CD4-positive, alpha-beta T cell treated with Interleukin-4 for 4 hours (primary cell): ENCODE measurements around the gene SFI1.
"Not testable (repeated sequence)": the region's sequence is repeated elsewhere in the genome, so short reads cannot be mapped to it uniquely, and the experiment has no call there.

ENCODE experiments used
- DNase-seq: peaks from one replicate; pipeline ENCODE4 v3.0.0-alpha.2; 2020

Gene SFI1, protein sequence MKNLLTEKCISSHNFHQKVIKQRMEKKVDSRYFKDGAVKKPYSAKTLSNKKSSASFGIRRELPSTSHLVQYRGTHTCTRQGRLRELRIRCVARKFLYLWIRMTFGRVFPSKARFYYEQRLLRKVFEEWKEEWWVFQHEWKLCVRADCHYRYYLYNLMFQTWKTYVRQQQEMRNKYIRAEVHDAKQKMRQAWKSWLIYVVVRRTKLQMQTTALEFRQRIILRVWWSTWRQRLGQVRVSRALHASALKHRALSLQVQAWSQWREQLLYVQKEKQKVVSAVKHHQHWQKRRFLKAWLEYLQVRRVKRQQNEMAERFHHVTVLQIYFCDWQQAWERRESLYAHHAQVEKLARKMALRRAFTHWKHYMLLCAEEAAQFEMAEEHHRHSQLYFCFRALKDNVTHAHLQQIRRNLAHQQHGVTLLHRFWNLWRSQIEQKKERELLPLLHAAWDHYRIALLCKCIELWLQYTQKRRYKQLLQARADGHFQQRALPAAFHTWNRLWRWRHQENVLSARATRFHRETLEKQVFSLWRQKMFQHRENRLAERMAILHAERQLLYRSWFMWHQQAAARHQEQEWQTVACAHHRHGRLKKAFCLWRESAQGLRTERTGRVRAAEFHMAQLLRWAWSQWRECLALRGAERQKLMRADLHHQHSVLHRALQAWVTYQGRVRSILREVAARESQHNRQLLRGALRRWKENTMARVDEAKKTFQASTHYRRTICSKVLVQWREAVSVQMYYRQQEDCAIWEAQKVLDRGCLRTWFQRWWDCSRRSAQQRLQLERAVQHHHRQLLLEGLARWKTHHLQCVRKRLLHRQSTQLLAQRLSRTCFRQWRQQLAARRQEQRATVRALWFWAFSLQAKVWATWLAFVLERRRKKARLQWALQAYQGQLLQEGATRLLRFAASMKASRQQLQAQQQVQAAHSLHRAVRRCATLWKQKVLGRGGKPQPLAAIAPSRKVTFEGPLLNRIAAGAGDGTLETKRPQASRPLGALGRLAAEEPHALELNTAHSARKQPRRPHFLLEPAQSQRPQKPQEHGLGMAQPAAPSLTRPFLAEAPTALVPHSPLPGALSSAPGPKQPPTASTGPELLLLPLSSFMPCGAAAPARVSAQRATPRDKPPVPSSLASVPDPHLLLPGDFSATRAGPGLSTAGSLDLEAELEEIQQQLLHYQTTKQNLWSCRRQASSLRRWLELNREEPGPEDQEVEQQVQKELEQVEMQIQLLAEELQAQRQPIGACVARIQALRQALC

GRCh38 chr22:31496007-31496734 is at the start of gene SFI1:
Gene SFI1 (plus strand): TSS chr22:31496536. CDS start chr22:31508285, 11,749 bp downstream.
- peak; percentile 95 for DNase-seq

GRCh38 chr22:31446767-31447166 is 49.6 kb upstream of the SFI1 start:
- no peak for DNase-seq

GRCh38 chr22:31447337-31447736 is 49.0 kb upstream of the SFI1 start:
- no peak for DNase-seq

DNA sequence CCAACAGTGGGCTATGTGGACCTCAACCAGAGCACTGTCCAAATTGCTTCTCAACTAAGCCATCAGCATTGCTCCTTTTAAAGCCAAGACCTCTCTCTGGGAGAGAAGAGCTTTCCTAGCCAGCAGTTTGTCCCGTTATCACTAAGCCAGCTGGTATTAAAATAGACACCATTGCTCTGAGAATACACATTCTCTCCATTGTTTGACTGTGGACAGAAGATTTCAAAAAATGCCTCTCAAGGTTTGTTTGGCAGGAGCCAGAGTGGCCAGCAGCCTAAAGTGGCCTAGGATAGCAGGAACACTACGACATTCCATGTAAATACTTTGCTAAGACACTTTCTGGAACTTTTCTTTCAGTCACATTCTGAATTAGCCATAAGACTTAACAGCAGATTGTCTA is 48.0 kb upstream of the SFI1 start:
- no peak for DNase-seq

DNA sequence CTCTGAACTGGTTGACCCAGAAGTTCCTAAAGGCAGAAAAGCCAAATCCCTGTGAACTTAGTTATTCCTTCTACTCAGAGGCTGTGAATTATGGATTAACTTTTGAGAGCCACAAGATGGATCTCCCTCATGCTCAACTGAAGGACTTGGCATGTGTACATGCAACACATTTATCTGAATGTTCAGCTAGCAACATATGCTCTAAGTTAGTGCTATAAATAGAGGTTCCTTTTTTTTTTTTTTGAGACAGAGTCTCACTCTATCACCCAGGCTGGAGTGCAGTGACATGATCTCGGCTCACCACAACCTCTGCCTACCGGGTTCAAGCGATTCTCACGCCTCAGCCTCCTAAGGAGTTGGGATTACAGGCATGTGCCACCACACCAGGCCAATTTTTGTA is 46.8 kb upstream of the SFI1 start:
- no peak for DNase-seq

DNA sequence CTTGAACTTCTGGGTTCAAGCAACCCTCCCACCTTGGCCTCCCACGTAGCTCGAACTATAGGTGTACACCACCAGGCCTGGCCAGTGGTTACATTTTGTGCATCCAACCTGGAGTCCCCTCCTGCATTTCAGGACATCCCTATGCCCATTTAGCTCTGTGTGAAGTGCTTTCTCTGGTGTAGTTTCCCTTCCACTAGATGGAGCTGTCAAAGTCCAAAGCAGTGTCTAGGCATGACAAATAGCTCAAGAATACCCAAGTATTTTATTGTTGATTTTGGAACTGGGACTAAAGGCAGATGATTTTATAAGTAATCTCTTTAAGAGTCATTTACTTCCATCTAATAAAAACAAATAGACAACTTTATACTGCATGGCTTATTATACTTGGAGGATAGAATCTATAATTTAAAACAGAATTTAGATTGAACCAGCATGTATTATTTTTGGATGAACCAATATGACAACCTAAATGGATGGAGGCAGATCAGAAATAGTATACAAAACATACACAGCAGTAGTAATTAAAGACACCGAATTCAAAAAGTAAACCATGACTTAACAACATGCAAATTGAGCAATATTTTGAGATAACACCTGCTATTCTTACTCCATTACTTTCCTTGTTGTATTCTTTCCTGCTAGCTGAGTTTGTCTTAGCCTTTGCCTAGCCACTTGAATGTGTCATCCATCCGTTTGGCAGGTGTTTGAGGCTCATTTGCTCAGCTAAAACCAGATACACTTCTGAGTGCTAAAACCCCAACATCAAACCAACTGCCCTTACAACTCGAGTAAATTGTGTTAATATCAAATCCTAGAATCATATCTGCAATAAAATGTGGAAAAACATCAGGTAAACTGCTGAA is 44.4 kb upstream of the SFI1 start:
- peak; percentile 28 for DNase-seq

- no peak for DNase-seq
Measured at GRCh38 chr22:31461699-31462098, 34.6 kb upstream of the SFI1 start.

DNA sequence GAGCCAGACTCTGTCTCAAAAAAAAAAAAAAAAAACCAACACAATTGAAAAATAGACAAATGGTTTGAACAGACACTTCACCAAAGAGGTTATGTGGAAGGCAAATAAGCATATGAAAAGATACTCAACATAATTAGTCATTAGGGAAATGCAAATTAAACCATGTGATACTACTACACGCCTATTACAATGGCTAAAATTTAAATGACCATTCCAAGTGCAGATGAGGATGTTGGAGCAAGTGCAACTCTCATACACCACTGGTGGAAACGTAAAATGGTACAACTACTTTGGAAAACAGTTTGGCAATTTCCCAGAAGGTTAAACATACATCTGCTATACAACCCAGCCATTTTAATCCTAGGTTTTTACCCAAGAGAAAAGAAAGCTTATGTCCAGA is 31.0 kb upstream of the SFI1 start:
- DNase-seq = no peak

- no peak for DNase-seq
Measured at GRCh38 chr22:31474743-31475142, 21.6 kb upstream of the SFI1 start.

- DNase-seq = no peak
Measured at GRCh38 chr22:31475800-31476199, 20.5 kb upstream of the SFI1 start.

DNA sequence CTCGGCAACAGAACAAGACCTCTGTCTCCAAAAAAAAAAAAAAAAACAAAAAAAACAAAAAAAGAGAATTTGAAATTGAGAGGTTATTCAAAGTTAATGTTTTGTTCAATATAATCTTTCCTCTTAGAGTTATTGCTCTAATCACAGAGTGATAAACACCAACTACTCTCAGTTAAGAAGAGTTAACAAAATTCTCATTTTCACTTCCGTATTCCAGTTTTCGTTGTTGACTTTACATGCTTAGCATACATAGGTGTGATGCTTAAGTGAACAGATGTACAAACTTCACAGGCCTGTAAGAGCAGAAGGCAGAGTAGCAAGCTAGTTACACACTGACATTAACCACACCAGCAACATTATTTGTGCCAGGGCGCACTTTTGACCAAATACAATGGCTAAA is 19.0 kb upstream of the SFI1 start:
- no peak for DNase-seq

GRCh38 chr22:31481129-31481528 is 15.2 kb upstream of the SFI1 start:
- no peak for DNase-seq

DNA sequence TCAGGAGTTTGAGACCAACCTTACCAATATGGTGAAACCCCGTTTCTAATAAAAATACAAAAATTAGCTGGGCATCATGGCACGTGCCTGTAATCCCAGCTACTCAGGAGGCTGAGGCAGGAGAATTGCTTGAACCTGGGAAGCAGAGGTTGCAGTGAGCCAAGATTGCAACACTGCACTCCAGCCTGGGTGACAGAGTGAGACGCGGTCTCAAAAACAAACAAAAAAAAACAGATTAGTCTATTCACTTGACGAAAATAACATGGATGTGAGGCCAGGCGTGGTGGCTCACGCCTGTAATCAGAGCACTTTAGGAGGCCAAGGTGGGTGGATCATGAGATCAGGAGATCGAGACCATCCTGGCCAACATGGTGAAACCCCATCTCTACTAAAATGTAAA is 13.9 kb upstream of the SFI1 start:
- not testable (repeated sequence) for DNase-seq

DNA sequence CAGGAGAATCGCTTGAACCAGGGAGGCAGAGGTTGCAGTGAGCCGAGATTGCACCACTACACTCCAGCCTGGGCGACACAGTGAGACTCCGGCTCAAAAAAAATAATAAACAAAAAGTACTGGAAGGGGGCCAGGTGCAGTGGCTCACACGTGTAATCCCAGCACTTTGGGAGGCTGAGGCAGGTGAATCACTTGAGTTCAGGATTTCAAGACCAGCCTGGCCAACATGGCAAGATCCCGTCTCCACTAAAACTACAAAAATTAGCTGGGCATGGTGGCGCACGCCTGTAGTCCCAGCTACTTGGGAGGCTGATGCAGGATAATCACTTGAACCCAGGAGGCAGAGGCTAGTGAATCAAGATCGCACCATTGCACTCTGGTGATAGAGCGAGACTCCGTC is 10.0 kb upstream of the SFI1 start:
- not testable (repeated sequence) for DNase-seq

DNA sequence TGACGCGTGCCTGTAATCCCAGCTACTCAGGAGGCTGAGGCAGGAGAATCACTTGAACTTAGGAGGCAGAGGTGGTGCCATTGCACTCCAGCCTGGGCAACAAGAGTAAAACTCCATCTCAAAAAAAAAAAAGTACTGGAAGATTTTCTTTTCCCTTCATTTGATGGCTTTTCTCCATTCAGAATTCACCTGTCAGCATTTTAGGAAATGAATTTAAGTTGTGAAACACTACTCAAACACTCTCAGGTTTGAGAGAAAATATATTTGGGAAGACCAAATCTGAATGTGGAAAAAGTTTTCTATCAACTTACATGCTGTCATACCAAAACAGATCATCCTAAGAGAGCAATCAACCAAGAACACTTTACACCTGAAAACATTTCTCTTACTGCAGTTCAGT is 9.4 kb upstream of the SFI1 start:
- no peak for DNase-seq

GRCh38 chr22:31488346-31488883 is 7.9 kb upstream of the SFI1 start:
- no peak for DNase-seq

DNA sequence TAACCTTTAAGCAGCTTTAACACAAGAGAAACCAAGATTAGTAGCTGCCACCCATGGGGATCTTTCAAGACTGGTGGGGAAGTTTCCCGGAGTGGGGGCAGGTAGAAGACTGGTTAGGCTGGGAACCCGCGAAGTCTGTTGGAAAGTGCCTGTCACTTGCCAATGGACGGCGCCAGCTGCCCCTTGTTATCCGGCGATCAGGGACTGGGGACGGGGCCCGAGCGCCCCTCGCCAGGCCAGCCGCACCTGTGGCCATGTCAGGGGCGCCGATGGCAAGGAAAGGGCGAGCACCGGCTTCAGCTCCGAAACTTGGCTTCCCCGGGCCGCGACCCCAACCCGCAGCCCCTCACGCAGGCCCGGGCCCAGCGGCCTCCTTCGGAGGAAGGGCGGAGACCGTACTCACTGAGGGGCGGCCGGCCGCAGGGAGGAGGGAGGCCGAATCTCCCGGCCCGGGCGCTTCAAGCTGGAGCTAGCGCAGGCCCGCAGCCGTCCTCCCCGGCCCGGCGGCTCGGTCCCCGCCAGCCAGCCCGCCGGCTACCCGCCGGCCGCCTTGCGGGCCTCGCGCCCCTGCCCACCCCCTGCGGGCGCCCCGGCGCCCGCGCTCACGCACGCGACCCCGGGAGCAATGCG is 7.2 kb upstream of the SFI1 start:
- peak; percentile 22 for DNase-seq

GRCh38 chr22:31489632-31490495 is 6.5 kb upstream of the SFI1 start, which contains the start of gene EIF4ENIF1:
Gene EIF4ENIF1 (minus strand): TSS chr22:31489842. CDS start chr22:31488718, 1,124 bp downstream.
- DNase-seq = peak; percentile 91

GRCh38 chr22:31490496-31490925 is 5.8 kb upstream of the SFI1 start:
- DNase-seq = peak; percentile 73
